ENCODE measurements around the gene NEK5.
A peak's percentile ranks its signal among the peaks of the same experiment; 100 is the strongest.
"Not testable (repeated sequence)": the region's sequence is repeated elsewhere in the genome, so short reads cannot be mapped to it uniquely, and the experiment has no call there.

Gene NEK5

GRCh38 chr13:52061587-52061986, 67.3 kb downstream of the NEK5 start:
- DNase-seq: no peak

- DNase-seq: not testable (repeated sequence)
Measured at GRCh38 chr13:52061064-52061463, 67.8 kb downstream of the NEK5 start.

- DNase-seq: no peak
Measured at GRCh38 chr13:52053460-52053859, 75.4 kb downstream of the NEK5 start.

GRCh38 chr13:52051400-52051799, 77.5 kb downstream of the NEK5 start:
- no peak for DNase-seq

GRCh38 chr13:52048516-52048915, 80.4 kb downstream of the NEK5 start:
- DNase-seq: no peak

- no peak for DNase-seq
Measured at GRCh38 chr13:52047463-52047862, 81.4 kb downstream of the NEK5 start.

- DNase-seq: no peak
Measured at GRCh38 chr13:52043675-52044074, 85.2 kb downstream of the NEK5 start.

GRCh38 chr13:52036037-52036436, 92.8 kb downstream of the NEK5 start:
- DNase-seq: no peak

- no peak for DNase-seq
Measured at GRCh38 chr13:52034616-52035226, 94.2 kb downstream of the NEK5 start.

GRCh38 chr13:52033039-52033438, 95.8 kb downstream of the NEK5 start:
- no peak for DNase-seq

- not testable (repeated sequence) for DNase-seq
Measured at GRCh38 chr13:52030401-52030800, 98.5 kb downstream of the NEK5 start.

GRCh38 chr13:52029569-52029968, 99.3 kb downstream of the NEK5 start:
- DNase-seq: no peak

GRCh38 chr13:52027832-52028231, 101.0 kb downstream of the NEK5 start:
- no peak for DNase-seq

- DNase-seq: no peak
Measured at GRCh38 chr13:52026246-52026626, 102.6 kb downstream of the NEK5 start.

GRCh38 chr13:52025475-52026245, 103.2 kb downstream of the NEK5 start:
- DNase-seq: no peak

GRCh38 chr13:52024481-52024880, 104.4 kb downstream of the NEK5 start, which contains the start of gene UTP14C:
Gene UTP14C, plus strand, starts transcription at chr13:52024691. Its CDS starts 4,114 bp downstream, at chr13:52028805.
- no peak for DNase-seq

- no peak for DNase-seq
Measured at GRCh38 chr13:52022356-52022755, 106.5 kb downstream of the NEK5 start.

- no peak for DNase-seq
Measured at GRCh38 chr13:52020191-52020590, 108.7 kb downstream of the NEK5 start.

- no peak for DNase-seq
Measured at GRCh38 chr13:52016296-52016695, 112.6 kb downstream of the NEK5 start.

GRCh38 chr13:52012512-52012836, 116.4 kb downstream of the NEK5 start:
- no peak for DNase-seq

- DNase-seq: peak; percentile 95
Measured at GRCh38 chr13:52011632-52012511, 117.0 kb downstream of the NEK5 start, which contains the start of gene ALG11. Gene ALG11, plus strand, starts transcription at chr13:52012398. Its CDS starts 21 bp downstream, at chr13:52012419.

- DNase-seq: no peak
Measured at GRCh38 chr13:52010890-52011631, 117.8 kb downstream of the NEK5 start, which contains the start of gene ATP7B. Gene ATP7B, minus strand, starts transcription at chr13:52011450. Its CDS starts 113 bp downstream, at chr13:52011337.

- no peak for DNase-seq
Measured at GRCh38 chr13:52009946-52010345, 118.9 kb downstream of the NEK5 start.

Data from amniotic stem cell (primary cell).